HG03159 (cell line): ENCODE results near the gene SPDYC.
"Not testable (repeated sequence)": the region's sequence is repeated elsewhere in the genome, so short reads cannot be mapped to it uniquely, and the experiment has no call there.

Experiments
- ATAC-seq: cut with Tn5 transposase; IDR thresholded peaks from one replicate; pipeline ENCODE4 v1.9.1; 2021; ENCODE audit warnings: mild to moderate bottlenecking, moderate library complexity; ENCODE audit not compliant: unreplicated experiment

Gene SPDYC

GRCh38 chr11:65167656-65168055, 2.4 kb upstream of the SPDYC start:
- no peak for ATAC-seq

GRCh38 chr11:65169164-65169641, 830 bp upstream of the SPDYC start:
- ATAC-seq = no peak

DNA sequence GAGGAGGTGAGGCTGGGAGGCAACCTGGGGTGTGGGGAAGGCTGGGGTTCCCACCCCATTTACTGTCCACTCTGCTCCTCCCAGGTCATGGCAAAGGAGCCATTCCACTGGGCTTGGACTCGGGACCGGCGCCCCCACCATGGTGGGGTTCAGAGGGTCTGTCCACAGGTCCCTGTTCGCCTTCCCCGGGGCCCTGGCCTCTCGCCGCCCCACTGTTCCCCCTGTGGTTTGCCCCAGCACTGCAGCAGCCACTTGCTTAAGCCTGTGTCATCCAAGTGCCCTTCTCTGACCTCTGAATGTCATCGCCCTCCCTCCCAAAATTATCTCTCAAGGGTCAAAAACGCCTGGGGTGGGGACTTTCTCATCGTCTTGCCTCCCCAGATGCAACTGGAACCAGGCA, 2.6 kb downstream of the SPDYC start:
- no peak for ATAC-seq

DNA sequence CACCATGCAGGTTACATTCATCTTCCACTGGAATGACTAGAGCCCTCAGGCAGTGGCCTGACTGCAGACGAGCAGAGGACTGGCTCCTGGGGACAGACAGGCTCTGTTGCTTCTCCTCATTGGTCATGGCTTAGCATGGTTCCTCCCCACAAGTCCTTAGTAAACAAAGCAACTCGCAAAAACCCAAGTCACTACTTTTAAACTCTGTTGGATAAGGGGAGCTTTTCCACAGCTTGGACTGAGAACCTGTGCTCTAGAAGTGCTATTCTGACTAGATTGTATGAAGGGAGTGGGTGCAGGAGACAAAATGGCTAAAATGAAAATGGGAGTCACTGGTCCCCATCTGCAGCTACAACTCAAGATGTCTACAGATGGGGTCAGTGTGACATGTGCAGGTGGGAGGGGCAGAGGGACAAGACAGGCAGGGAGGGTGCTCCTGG, 4.6 kb downstream of the SPDYC start:
- ATAC-seq = not testable (repeated sequence)

DNA sequence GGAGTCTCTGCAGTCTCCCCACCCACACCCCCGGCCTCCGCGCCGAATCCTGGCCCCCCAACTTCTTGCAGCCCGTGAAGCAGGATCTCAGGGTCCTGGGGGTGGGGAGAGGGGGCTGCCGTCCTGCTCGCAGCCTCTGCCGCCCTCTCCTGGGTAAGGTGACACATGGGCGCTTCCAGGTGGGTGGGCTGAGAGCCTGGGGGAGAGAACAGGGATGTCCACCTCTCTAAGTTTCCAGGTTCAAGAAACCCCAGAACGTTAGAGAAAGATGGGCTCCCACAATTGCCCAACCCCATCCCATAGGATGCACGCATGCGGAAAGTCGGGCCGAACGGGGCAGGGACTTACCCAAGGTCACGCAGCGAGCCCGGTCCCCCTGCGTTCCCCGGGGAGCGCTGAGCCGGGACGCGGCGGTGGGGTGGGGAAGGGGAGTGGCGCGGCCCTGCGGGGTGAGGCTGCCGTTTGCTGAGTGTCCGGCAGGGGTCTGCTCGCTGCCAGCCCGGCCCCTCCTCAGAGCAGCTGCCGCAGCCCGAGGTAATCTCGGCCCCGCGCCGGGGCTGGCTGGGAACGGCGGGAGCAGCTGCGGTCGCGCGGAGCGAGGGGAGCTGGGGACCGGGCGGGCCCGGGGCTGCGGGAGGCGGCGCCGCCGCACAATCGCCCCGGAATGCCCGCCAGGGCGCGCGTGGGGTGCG, 11.0 kb downstream of the SPDYC start:
- peak; percentile 64 for ATAC-seq

GRCh38 chr11:65181569-65182257, 11.7 kb downstream of the SPDYC start, which contains the start of gene CAPN1:
TSS of gene CAPN1 (plus strand) at chr11:65181928. CDS start at chr11:65182702, 774 bp downstream.
- peak; percentile 61 for ATAC-seq

GRCh38 chr11:65182258-65183170, 12.5 kb downstream of the SPDYC start:
- no peak for ATAC-seq

- ATAC-seq = no peak
These were observed 13.3 kb downstream of the SPDYC start for GRCh38 chr11:65183201-65183891.

- no peak for ATAC-seq
These were observed 14.1 kb downstream of the SPDYC start for GRCh38 chr11:65184146-65184545.

GRCh38 chr11:65185171-65185570, 15.1 kb downstream of the SPDYC start:
- ATAC-seq = no peak

DNA sequence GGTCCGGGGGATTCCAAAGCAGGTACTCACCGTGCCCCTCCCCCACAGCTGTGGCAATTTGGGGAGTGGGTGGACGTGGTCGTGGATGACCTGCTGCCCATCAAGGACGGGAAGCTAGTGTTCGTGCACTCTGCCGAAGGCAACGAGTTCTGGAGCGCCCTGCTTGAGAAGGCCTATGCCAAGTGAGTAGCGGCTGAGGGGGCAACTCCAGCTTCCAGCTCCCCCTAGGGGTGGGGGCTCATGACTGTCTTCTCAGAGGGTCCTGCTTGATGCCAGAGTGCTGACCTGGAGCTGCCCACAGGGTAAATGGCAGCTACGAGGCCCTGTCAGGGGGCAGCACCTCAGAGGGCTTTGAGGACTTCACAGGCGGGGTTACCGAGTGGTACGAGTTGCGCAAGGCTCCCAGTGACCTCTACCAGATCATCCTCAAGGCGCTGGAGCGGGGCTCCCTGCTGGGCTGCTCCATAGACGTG, 15.9 kb downstream of the SPDYC start:
- no peak for ATAC-seq

- ATAC-seq = no peak
These were observed 16.7 kb downstream of the SPDYC start for GRCh38 chr11:65186701-65187100.

- ATAC-seq = no peak
These were observed 17.2 kb downstream of the SPDYC start for GRCh38 chr11:65187146-65187675.

- no peak for ATAC-seq
These were observed 18.0 kb downstream of the SPDYC start for GRCh38 chr11:65187971-65188461.

DNA sequence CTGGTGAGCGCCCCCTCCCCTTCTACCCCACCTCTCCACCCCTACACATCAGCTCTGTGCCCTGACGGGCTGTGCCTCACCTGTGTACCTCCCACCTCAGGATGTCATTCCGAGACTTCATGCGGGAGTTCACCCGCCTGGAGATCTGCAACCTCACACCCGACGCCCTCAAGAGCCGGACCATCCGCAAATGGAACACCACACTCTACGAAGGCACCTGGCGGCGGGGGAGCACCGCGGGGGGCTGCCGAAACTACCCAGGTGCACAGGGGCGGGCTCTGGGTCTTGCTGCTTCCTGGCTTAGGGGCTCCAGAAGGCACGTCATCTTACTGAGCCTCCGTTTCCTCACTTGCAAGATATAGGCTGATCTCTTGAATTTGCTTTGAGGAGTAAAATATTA, 18.5 kb downstream of the SPDYC start:
- ATAC-seq = no peak

DNA sequence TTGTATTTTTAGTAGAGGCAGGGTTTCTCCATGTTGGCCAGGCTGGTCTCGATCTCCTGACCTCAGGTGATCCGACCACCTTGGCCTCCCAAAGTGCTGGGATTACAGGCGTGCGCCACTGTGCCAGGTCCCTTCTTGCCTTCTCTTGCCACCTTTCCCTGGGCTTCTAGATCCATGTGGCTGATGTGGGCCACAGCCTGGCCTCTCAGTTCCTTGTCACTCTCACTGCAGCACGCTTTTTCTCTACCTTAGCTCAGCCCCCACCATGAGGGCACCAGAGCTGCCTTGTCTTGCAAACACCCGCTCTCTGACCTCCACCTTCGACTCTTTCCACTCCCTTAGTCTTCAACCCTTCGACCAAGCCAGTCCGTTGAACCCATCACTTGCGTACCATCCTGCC, 19.2 kb downstream of the SPDYC start:
- ATAC-seq = no peak

- no peak for ATAC-seq
These were observed 24.5 kb downstream of the SPDYC start for GRCh38 chr11:65194564-65194963.

GRCh38 chr11:65204143-65204542, 34.1 kb downstream of the SPDYC start:
- ATAC-seq = no peak

DNA sequence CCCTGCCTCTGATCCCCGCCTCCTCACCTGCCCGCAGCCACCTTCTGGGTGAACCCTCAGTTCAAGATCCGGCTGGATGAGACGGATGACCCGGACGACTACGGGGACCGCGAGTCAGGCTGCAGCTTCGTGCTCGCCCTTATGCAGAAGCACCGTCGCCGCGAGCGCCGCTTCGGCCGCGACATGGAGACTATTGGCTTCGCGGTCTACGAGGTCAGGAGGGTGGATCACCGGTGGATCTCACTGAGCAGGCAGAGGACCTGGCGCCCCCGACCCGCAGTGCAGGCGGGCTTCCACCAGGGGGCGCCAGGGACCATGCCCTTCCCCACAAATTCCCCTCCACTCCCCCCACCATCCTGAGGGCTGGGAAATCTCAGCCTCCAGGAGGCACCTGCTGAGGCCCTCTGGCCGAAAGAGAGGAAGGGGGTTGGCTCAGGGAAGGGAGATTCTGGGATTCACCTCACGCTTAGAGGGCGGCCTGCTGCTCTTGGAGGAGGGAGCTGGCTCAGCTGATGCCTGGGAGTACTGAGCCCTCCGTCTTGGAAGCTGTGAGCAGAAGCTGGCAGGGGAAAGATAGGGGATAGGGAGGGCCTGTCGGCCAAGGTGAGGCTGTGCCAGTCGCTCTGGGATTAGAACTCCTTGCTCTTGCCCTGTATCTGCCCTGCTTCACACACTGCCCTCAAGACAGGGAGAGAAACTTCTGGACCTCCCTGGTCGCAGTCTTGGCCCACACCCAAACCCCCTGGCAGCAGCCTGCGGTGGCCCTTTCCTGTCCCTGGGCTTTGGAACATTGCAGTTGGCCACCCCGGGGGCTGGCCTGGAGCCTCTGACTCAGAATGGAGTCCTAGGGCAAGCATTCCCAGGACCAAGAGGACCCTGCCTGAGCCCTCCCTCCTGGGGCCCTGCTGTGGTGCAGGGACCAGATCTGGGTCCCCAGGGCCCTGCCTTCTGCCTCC, 34.9 kb downstream of the SPDYC start:
- no peak for ATAC-seq
